Activated naive CD4-positive, alpha-beta T cell treated with anti-CD3 and anti-CD28 coated beads, Interleukin-2, amount 50 U/mL, for 72 hours (primary cell): ENCODE data around the gene EFCAB6. TPM values are rescaled to one million over a fixed set of nuclear protein-coding genes. Genes with fewer than 3 reads are reported as not detected.
"Not testable (repeated sequence)": the region's sequence is repeated elsewhere in the genome, so short reads cannot be mapped to it uniquely, and the experiment has no call there.

Experiments used
- ATAC-seq, 2 donors: fragments of 150-1000 bp; cut with Tn5 transposase; 2 replicates each; pipeline ENCODE4 v1.10.0; 2021; ENCODE audit warnings: mild to moderate bottlenecking in 2 of 2, moderate library complexity in 2 of 2
- DNase-seq, 2 donors: peaks; one replicate each; pipeline ENCODE4 v3.0.0; 2021 to 2022; ENCODE audit warnings: low spot score in 2 of 2
- H3K27ac Mint-ChIP-seq, 2 donors: one replicate each; pipeline ENCODE4 v1.8.0; 2022; ENCODE audit warnings: mild to moderate bottlenecking in 2 of 2, mixed read lengths in 2 of 2
- H3K36me3 Mint-ChIP-seq, 2 donors: one replicate each; pipeline ENCODE4 v1.8.0; 2022; ENCODE audit warnings: mixed read lengths in 2 of 2
- H3K9me3 Mint-ChIP-seq, 2 donors: one replicate each; pipeline ENCODE4 v1.8.0; 2022; ENCODE audit warnings: mixed read lengths in 2 of 2
- total RNA-seq, 2 donors: library from RNA; stranded (reverse); gene quantifications; one replicate each; pipeline ENCODE4 v1.2.3, GENCODE V29; 2022

The EFCAB6 gene
- total RNA-seq, 2 donors from 2014 or later, result 0.27 to 0.80 TPM

DNA sequence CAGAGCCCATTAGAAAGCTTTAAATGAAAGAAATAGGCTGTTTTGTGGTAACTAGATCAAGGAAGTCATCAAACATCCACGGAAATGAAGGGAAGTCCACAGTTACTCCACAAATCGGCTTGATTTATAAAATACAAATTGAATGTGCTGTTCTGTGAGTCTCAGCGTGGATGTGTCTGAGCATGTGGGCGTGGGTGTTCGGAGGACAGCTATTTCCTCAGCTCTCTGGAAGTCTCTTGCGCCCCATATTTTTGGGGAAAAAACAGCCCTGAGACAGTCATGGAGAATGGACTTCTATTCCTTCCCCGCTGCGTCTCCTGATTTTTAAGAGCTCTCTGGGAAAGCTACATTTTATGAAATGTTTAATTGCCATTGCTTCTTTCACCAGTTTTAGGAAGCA lies 144.4 kb downstream of the EFCAB6 start:
- no peak overlapping the region for H3K27ac Mint-ChIP-seq
- DNase-seq (no peak), ATAC-seq (no peak)
- H3K36me3 Mint-ChIP-seq, result no peaks in the 10 kb centered on the region
- H3K9me3 Mint-ChIP-seq, result no peaks in the 10 kb centered on the region

DNA sequence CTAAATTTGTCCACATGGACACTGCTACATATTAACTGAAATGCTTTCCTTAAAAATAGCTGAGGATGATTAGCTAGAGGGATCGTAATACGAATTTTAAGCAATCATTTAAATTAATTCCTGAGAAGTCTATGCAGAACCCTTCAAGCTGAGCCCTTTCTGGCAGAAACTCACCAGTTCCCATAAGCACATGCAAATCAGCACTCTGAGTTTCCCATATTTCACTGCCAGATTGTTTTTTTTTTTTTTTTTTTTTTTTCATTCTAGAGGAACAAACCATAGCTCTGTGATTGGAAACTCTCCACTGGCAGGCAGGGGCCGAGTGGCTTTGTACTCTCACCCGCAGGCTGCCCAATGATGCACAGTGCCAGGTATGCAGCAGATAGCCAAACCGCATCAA lies 145.6 kb downstream of the EFCAB6 start:
- H3K9me3 Mint-ChIP-seq, result no peaks in the 10 kb centered on the region
- no peak for ATAC-seq
- no peaks in the 10 kb centered on the region for H3K36me3 Mint-ChIP-seq

DNA sequence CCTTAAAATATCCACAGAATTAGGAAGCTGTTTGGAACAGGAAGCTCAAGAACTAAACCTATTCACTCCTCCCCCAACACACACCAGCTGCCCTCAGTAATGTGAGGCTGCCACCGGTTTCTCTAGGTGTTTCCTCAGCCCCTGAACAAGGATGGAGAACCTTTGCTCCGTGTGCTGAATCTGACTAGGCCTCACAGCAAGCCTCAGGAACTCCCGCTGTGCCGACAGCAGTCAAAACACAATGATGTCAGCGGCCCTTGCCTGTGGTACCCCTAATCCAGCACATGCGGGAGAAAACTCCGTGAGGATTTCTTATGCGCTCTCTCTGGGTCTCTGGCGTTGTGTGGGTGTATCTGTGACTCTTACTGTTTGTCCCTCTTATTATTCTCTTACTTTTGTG lies 153.3 kb downstream of the EFCAB6 start:
- no peak overlapping the region for H3K27ac Mint-ChIP-seq
- no peak for DNase-seq
- H3K36me3 Mint-ChIP-seq, result no peaks in the 10 kb centered on the region
- no peak for ATAC-seq
- no peaks in the 10 kb centered on the region for H3K9me3 Mint-ChIP-seq

More for the DNA sequence above, 145.6 kb downstream of the EFCAB6 start:
- no peak overlapping the region for H3K27ac Mint-ChIP-seq
- DNase-seq, result no peak

DNA sequence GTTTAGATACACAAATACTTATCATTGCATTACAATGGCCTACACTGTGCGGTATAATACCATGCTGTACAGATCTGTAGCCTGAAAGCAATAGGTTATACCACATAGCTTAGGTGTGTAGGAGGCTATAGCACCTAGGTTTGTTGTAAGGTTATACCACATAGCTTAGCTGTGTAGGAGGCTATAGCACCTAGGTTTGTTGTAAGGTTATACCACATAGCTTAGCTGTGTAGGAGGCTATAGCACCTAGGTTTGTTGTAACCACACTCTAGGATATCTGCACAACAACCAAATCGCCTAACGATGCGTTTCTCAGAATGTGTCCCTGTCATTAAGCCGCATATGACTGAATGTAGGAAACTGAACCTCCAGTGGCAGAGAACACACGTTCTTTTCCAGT lies 155.5 kb downstream of the EFCAB6 start:
- not testable (repeated sequence) for H3K36me3 Mint-ChIP-seq, H3K27ac Mint-ChIP-seq, H3K9me3 Mint-ChIP-seq, DNase-seq
- peak in 1 of 2 donors; percentile 83 for ATAC-seq

DNA sequence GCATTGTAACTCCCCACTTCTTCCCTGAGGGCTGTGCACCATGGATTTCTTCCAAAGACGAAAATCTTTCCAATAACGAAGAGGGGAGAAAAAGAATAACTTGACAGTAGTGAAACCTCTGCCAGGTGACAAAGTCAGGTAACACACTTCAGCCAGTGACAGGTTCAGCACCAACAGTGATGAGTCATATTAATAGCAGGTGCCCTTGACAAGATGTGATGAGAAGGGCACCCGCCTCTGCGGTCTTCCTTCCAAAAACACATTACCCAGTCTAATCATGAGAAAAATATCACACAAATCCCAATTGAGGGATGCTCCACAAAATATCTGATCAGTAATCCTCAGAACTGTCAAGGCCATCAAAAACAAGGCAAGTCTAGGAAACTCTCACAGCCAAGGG lies 157.8 kb downstream of the EFCAB6 start:
- DNase-seq (no peak), ATAC-seq (no peak)
- no peak overlapping the region for H3K27ac Mint-ChIP-seq
- peaks cover 0 to 4% of the 10 kb centered on the region in 2 donors for H3K36me3 Mint-ChIP-seq
- peaks cover 0 to 10% of the 10 kb centered on the region in 2 donors for H3K9me3 Mint-ChIP-seq

DNA sequence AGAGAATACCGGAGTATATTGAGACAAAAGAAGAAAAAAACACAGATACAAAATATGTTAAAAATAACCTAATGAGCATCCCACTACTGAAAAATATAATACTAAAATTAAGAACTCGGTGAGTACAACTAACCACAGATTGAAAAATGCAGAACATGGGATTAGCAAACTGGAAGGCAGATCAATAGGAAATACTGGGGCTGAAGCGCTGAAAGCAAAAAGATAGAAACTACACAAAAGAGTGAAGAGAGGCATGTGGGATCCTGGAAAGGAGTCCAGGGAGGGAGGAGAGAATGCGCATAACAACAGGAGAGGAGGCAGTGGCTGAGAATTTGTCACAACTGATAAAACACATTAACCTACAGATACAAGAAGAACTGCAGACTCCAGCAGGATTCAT lies 159.3 kb downstream of the EFCAB6 start:
- Mint-ChIP-seq H3K9me3 (peaks cover 0 to 10% of the 10 kb centered on the region in 2 donors), H3K27ac (no peak overlapping the region), H3K36me3 (peaks cover 0 to 4% of the 10 kb centered on the region in 2 donors)
- no peak for ATAC-seq
- no peak for DNase-seq

DNA sequence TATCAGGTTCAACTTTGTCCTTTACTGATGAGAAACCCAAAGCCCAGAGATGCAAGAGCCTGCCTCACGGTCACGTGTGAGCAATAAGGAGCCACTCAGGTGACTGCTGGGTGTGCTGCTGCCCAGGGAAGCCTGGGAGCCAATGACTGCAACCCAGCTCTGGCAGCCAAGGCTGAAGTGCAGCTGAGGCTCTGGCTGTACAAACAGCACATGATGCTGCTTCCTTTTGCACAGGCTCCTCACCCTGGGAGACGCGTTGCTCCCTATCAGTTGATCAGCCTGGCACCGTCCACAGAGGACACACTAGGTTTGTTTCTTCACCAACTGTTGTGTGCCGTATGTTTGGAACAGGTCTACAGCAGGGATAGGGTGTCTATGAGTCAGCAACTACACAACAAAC lies 168.7 kb downstream of the EFCAB6 start:
- Mint-ChIP-seq H3K27ac (no peak overlapping the region), H3K36me3 (peaks cover 10% of the 10 kb centered on the region in 2 donors), H3K9me3 (peaks cover 8 to 9% of the 10 kb centered on the region in 2 donors)
- DNase-seq (no peak), ATAC-seq (no peak)

DNA sequence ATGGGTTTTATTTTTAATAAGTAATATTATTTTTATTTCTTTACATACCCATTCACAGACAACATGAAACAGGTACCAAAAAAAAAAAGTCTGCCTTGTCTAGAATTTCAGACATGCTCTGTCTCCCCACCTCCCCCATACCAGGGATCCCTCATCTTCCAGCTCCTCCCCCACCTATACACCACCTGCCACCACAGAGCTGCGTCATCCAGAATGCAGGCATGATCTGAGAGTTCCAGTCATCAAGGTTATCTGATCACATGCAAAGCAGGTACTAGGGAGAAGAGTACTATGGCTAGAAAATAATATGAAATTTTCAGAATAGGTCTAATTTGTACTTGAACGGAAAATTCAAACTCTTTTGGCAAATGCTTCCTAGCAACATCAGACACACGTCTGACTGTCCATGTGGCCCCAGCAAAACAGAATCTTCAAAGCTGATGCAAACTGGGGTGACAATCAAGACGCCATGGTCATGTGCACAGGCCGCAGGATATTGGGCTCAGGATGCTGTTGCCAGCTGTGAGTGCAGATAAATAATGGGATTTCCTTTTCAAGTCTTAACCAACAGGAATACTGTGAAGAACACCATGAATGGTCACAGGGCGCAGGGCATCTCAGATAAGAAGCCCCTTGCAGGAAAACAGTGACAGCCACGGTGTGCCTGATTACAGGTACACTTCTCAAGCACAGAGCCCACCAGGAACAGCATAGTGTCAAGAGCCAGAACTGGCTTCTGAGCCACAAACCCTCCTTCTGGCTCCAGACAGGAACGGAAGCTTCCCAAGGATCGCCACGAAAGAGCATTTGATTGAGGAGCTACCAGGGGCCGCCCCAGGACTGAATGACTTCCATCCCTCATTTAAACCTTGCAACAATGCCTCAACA lies 169.5 kb downstream of the EFCAB6 start:
- DNase-seq (no peak), ATAC-seq (no peak)
- Mint-ChIP-seq H3K27ac (no peak overlapping the region), H3K9me3 (peaks cover 8 to 9% of the 10 kb centered on the region in 2 donors), H3K36me3 (peaks cover 13 to 16% of the 10 kb centered on the region in 2 donors)

DNA sequence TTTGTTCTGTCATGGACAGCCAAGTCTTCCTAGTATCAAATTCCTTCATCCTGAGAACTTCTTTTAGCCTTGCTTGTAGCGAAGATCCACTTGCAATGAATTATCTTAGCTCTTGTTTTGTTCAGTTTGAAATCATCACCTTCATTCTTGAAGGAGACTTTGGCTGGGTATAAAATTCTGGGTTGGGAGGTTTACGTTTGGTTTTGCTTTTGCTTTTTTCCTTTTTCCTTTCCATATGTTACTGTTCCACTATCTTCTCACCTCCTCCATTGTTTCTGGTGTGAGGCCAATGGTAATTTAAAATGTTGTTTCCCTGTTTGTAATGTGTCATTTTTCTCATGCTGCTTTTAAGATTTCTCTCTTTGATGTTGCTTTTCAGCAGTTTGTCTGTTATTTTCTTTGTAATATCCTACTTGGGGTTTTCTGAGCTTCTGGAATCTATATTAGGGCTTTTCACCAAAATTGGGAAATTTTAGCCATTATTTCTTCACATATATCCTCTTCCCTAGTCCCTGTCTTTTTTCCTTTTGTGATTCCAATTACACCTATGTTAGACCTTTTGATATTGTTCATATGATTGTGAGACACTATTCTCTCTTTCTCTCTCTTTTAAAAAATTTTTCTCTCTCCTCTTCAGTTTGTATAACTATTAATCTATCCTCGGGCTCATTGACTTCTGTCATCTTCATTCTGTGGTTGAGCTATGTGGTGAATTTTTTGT lies 172.7 kb downstream of the EFCAB6 start:
- no peak overlapping the region for H3K27ac Mint-ChIP-seq
- ATAC-seq, result no peak
- peaks cover 13 to 16% of the 10 kb centered on the region in 2 donors for H3K36me3 Mint-ChIP-seq
- DNase-seq, result no peak
- H3K9me3 Mint-ChIP-seq, result peaks cover 8 to 9% of the 10 kb centered on the region in 2 donors

DNA sequence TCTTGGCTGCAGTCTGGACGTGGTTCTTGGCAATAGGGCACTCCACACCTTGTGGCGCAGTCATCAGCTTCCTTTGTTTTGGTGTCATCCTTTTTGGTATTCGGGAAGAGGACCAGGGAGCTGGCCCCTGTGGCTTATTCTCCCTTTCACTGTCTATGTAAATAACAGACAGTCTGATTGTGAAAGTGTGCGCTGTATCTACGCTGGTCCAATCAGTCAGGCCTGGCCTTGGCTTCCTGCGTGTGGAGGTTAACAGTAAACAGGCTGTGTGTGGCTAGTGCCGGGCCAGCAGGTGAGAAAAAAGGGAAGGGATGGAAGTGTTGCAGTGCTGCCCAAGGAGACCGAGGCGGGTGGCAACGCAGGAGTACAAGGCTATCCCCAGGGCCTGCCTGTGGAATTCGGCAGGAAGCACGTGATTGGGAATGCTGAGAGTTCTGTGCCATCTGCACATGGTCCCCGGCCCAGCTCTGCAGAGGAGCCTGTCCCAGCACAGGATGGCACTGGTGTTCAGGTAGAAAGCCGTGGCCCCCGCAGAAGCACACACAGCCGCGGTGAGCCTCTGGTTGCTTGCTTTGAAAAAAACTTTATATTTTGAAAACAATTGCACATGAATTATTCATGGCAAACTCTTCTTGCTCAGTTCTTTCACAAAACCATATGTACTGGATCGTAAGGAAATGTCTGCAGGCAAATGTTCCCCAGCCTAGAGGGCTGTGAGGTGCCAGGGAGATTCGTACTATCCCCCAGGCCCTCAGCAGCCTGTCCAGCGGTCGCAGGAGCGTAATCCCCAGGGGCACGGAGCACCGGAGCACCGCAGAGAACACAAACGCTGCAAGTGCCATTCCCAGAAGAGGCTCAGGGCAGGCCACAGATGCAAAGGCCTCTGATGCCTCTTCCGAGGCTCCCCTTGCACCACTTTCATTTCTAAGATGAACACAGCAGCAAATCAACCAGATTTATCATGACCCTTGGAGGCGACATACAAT lies 174.5 kb downstream of the EFCAB6 start:
- ATAC-seq, result no peak
- Mint-ChIP-seq H3K36me3 (peaks cover 13 to 16% of the 10 kb centered on the region in 2 donors), H3K9me3 (peaks cover 8 to 9% of the 10 kb centered on the region in 2 donors)

DNA sequence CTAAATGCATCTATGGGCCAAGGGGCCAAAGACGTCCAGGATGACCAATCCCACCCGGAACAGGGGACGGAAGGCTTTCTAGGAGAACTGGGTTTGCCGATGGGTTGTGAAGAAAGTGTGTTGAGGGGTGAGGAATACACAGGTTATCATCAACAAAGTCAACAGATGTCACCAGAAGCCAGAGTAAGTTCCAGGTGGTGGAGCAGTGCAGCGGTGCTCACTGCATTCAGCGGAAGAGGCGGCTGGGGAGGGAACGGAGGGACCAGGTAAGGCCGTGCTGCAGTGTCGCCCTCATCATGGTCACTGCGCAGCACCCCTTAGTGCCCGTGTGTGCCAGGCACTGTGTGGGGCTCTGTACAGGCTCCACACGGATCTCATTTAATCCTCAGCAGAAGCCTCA lies 176.0 kb downstream of the EFCAB6 start:
- peaks cover 8 to 9% of the 10 kb centered on the region in 2 donors for H3K9me3 Mint-ChIP-seq
- ATAC-seq (no peak), DNase-seq (no peak)
- H3K36me3 Mint-ChIP-seq, result peaks cover 13 to 16% of the 10 kb centered on the region in 2 donors
- no peak overlapping the region for H3K27ac Mint-ChIP-seq

More for the DNA sequence above, 174.5 kb downstream of the EFCAB6 start:
- H3K27ac Mint-ChIP-seq, result no peak overlapping the region
- no peak for DNase-seq

DNA sequence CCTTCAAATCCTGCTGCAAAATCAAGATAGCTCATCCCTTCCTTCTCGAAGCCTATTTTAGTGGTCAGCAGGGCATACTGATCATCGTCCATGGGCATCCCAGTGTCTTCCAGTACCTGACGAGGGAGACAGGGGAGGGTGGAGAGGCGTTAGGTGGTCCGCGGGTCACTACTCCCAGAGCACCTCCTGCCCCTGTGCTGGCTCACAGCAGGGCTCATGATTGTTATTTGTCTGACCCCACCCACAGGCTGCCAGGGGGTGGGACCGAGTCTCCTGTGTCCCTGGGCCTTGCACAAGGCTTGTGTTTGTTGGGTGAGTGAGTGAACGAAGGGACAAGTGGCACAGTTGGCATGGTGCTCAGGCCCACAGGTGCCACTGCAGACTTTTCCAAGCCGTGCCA lies 177.0 kb downstream of the EFCAB6 start:
- H3K36me3 Mint-ChIP-seq, result peaks cover 13 to 16% of the 10 kb centered on the region in 2 donors
- no peak overlapping the region for H3K27ac Mint-ChIP-seq
- peaks cover 8 to 9% of the 10 kb centered on the region in 2 donors for H3K9me3 Mint-ChIP-seq
- DNase-seq (no peak), ATAC-seq (no peak)

DNA sequence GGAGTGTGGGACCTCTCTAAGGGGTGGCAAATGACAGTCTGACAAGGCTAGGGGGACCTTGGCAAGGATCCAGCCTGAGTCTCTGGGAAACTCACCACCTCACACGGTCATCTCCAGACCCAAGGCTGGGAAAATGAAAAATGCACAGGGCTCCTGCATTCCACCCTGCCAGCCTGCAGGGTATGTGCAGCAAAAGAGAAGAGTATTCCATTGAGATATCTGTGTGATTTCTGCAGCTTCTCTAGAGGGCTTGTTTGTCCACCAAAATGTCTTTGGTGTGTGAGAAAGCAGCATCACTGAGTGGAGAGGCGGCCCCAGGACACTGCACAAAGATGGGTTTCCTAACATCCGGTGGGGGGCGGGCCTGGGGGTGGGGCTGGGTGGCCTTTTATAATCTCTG lies 177.8 kb downstream of the EFCAB6 start:
- ATAC-seq (no peak), DNase-seq (no peak)
- peaks cover 2 to 3% of the 10 kb centered on the region in 2 donors for H3K9me3 Mint-ChIP-seq
- peaks cover 6 to 9% of the 10 kb centered on the region in 2 donors for H3K36me3 Mint-ChIP-seq
- H3K27ac Mint-ChIP-seq, result no peak overlapping the region

DNA sequence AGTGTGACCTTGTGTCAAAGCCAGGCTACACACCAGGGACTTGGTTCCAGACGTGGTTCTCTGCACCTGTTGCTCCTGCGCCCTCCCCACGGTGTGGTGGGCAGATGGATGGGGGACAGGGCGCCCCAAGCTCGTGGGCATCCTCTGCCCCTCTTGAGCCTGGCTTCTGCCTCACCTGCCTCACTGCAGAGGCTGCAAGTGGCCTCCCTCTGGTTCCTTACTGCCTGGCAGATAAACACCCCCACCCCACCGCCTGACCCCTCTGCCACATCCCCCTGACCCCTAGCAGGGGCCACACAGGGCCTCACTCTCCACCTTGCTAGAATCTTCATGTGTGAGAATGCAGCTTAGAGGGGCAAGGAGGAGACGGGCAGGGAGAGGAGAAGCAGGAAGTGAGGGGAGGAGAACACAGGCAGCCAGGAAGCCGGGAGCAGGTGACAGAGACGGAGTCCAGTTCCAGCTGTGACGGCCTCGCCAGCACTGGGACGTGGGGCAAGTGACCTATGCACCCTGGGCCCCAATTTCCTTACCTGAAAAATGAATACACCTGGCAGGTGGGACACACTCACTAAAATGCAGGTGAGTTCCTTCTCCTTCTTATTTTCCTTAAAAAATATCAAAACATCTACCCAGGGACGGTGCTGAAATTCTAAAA lies 178.3 kb downstream of the EFCAB6 start:
- no peak overlapping the region for H3K27ac Mint-ChIP-seq

DNA sequence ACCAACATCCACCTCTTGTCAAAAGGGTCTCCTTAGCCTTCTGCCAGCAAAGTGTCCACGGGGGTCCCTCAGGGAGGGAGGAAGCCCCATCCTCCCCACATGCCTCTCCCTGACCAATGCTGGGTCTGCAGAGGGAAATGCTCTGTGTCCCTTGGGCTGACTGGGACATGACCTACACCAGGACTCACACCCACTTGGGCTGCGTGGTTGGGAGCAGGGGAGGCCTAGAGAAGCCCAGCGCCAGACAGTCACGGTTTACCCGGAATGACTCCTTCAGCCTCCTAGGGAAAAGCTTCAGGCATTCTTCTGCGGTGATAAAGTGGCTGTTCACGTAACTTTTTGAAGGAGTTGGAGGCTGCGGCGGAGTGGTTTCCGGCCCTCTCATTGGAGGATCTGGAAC lies 180.3 kb downstream of the EFCAB6 start:
- no peak overlapping the region for H3K27ac Mint-ChIP-seq
- H3K36me3 Mint-ChIP-seq, result no peaks in the 10 kb centered on the region
- DNase-seq (no peak), ATAC-seq (no peak)
- H3K9me3 Mint-ChIP-seq, result no peaks in the 10 kb centered on the region

More for the DNA sequence above, 178.3 kb downstream of the EFCAB6 start:
- DNase-seq, result no peak
- Mint-ChIP-seq H3K36me3 (peaks cover 4 to 6% of the 10 kb centered on the region in 2 donors), H3K9me3 (no peaks in the 10 kb centered on the region)
- no peak for ATAC-seq

DNA sequence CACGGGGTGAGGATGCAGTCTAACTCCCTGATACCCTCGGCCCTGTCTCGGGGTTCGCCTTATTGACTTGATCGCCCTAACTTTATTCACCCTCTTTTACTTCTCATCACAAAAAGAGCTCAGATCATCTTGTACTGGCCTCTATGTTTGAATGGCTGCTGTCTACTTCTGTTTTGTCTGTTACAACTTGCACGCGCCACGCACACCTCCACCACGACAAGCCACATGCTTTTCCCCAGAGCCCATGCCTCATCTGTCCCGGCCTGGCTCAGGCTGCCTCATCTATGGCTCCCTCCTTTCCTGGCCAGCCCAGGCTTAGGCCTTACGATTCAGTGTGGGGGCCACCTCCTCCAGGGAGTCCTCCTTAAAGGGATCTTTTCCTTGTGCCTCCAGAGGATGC lies 180.9 kb downstream of the EFCAB6 start:
- no peak for ATAC-seq
- DNase-seq, result no peak
- Mint-ChIP-seq H3K36me3 (no peaks in the 10 kb centered on the region), H3K27ac (no peak overlapping the region), H3K9me3 (no peaks in the 10 kb centered on the region)
